ENCODE data around the gene FRMD4B. TPM values are rescaled to one million over a fixed set of nuclear protein-coding genes. Genes with fewer than 3 reads are reported as not detected.
"Not testable (repeated sequence)": the region's sequence is repeated elsewhere in the genome, so short reads cannot be mapped to it uniquely, and the experiment has no call there.

The FRMD4B gene
- polyA plus RNA-seq, 4 donors, result 39.5 to 46.4 (median 43.9) TPM

GRCh38 chr3:69325151-69325550 is 60.7 kb downstream of the FRMD4B start:
- no peak for DNase-seq (ENCODE audit: low read depth in 4 of 4, low spot score in 3 of 4)

- no peak for DNase-seq (ENCODE audit: low read depth in 4 of 4, low spot score in 3 of 4)
Observed at GRCh38 chr3:69324362-69325025, 61.4 kb downstream of the FRMD4B start.

- no peak for DNase-seq (ENCODE audit: low read depth in 4 of 4, low spot score in 3 of 4)
Observed at GRCh38 chr3:69323941-69324340, 61.9 kb downstream of the FRMD4B start.

- DNase-seq (ENCODE audit: low read depth in 4 of 4, low spot score in 3 of 4), result not testable (repeated sequence)
Observed at GRCh38 chr3:69322512-69322911, 63.4 kb downstream of the FRMD4B start.

- DNase-seq (ENCODE audit: low read depth in 4 of 4, low spot score in 3 of 4), result no peak
Observed at GRCh38 chr3:69322158-69322509, 63.8 kb downstream of the FRMD4B start.

- DNase-seq (ENCODE audit: low read depth in 4 of 4, low spot score in 3 of 4), result no peak
Observed at GRCh38 chr3:69321301-69322157, 64.4 kb downstream of the FRMD4B start.

- DNase-seq (ENCODE audit: low read depth in 4 of 4, low spot score in 3 of 4), result peak in 3 of 4 donors; percentile 25 to 47 (median 33)
Observed at GRCh38 chr3:69320871-69321271, 65.0 kb downstream of the FRMD4B start.

- no peak for DNase-seq (ENCODE audit: low read depth in 4 of 4, low spot score in 3 of 4)
Observed at GRCh38 chr3:69319652-69320051, 66.2 kb downstream of the FRMD4B start.

GRCh38 chr3:69318410-69318809 is 67.5 kb downstream of the FRMD4B start:
- DNase-seq (ENCODE audit: low read depth in 4 of 4, low spot score in 3 of 4), result no peak

- DNase-seq (ENCODE audit: low read depth in 4 of 4, low spot score in 3 of 4), result no peak
Observed at GRCh38 chr3:69313251-69313650, 72.6 kb downstream of the FRMD4B start.

GRCh38 chr3:69309814-69310213 is 76.1 kb downstream of the FRMD4B start:
- no peak for DNase-seq (ENCODE audit: low read depth in 4 of 4, low spot score in 3 of 4)

GRCh38 chr3:69306239-69307185 is 79.4 kb downstream of the FRMD4B start:
- peak; percentile 65 to 73 (median 71) for DNase-seq (ENCODE audit: low read depth in 4 of 4, low spot score in 3 of 4)

- no peak for DNase-seq (ENCODE audit: low read depth in 4 of 4, low spot score in 3 of 4)
Observed at GRCh38 chr3:69305011-69305410, 80.9 kb downstream of the FRMD4B start.

- DNase-seq (ENCODE audit: low read depth in 4 of 4, low spot score in 3 of 4), result no peak
Observed at GRCh38 chr3:69304396-69304795, 81.5 kb downstream of the FRMD4B start.

- DNase-seq (ENCODE audit: low read depth in 4 of 4, low spot score in 3 of 4), result no peak
Observed at GRCh38 chr3:69300296-69300695, 85.6 kb downstream of the FRMD4B start.

- no peak for DNase-seq (ENCODE audit: low read depth in 4 of 4, low spot score in 3 of 4)
Observed at GRCh38 chr3:69299344-69299743, 86.5 kb downstream of the FRMD4B start.

GRCh38 chr3:69297501-69297900 is 88.4 kb downstream of the FRMD4B start:
- no peak for DNase-seq (ENCODE audit: low read depth in 4 of 4, low spot score in 3 of 4)

- DNase-seq (ENCODE audit: low read depth in 4 of 4, low spot score in 3 of 4), result no peak
Observed at GRCh38 chr3:69296995-69297394, 88.9 kb downstream of the FRMD4B start.

GRCh38 chr3:69294014-69294766 is 91.7 kb downstream of the FRMD4B start:
- no peak for DNase-seq (ENCODE audit: low read depth in 4 of 4, low spot score in 3 of 4)

GRCh38 chr3:69292959-69293574 is 92.8 kb downstream of the FRMD4B start:
- DNase-seq (ENCODE audit: low read depth in 4 of 4, low spot score in 3 of 4), result no peak
